SU-DHL-6 (cell line): ENCODE results near the gene PEX10.

Experiments
- CTCF ChIP-seq: fragments of 200-600 bp; sonication (generic); IDR thresholded peaks from one replicate; pipeline ENCODE4 v1.5.1; 2017; ENCODE audit warnings: antibody characterized with exemption, mild to moderate bottlenecking, low read length, moderate library complexity; ENCODE audit not compliant: insufficient read depth, poor library complexity, severe bottlenecking
- EZH2phosphoT487 ChIP-seq: fragments of 200-600 bp; sonication (generic), shearing (Covaris generic); conservative IDR thresholded peaks from 2 replicates; pipeline ENCODE4 v1.6.1; 2018; ENCODE audit warnings: mild to moderate bottlenecking, antibody characterized with exemption, low read length, moderate library complexity, mixed read lengths

- TF ChIP-seq CTCF (no peak), EZH2phosphoT487 (no peak)
Measured at GRCh38 chr1:2395245-2395644, 17.1 kb downstream of the PEX10 start.
